BJ (cell line): Measurements from ENCODE around the gene FGGY. TPM values are rescaled to one million over a fixed set of nuclear protein-coding genes. Genes with fewer than 3 reads are reported as not detected.
"Not testable (repeated sequence)": the region's sequence is repeated elsewhere in the genome, so short reads cannot be mapped to it uniquely, and the experiment has no call there.

Source experiments
- CTCF ChIA-PET: fragments of 350-600 bp; formaldehyde crosslinking; extraction: SDS; loops from one replicate; lab custom pipeline; 2021; ENCODE audit warnings: antibody characterized with exemption, inconsistent platforms; lab: Yijun Ruan, JAX
- POLR2A ChIA-PET: fragments of 300-600 bp; sonication (Branson Sonifier 250); formaldehyde crosslinking; extraction: SDS; loops from one replicate; lab custom pipeline; 2021; ENCODE audit warnings: antibody characterized with exemption; lab: Charles Lee
- DNase-seq: peaks from one replicate; pipeline ENCODE4 v3.0.0-alpha.2; 2011; ENCODE audit warnings: low read depth
- H3K27me3 ChIP-seq: 2 replicates; pipeline ENCODE4 v1.6.0; 2011; ENCODE audit warnings: low read length; ENCODE audit not compliant: control insufficient read depth, insufficient read depth
- H3K36me3 ChIP-seq: 2 replicates; pipeline ENCODE4 v1.5.1; 2011; ENCODE audit warnings: low read length; ENCODE audit not compliant: control insufficient read depth, insufficient read depth
- H3K4me3 ChIP-seq: 2 replicates; pipeline ENCODE4 v1.5.1; 2011; ENCODE audit warnings: low read depth, mild to moderate bottlenecking, control low read depth, low read length
- CTCF ChIP-seq: IDR thresholded peaks from 2 replicates; pipeline ENCODE4 v1.5.1; 2011; ENCODE audit warnings: low read depth, mild to moderate bottlenecking, control low read depth, inconsistent platforms, low read length, moderate library complexity; ENCODE audit not compliant: insufficient read depth
- polyA plus RNA-seq: library from polyadenylated mRNA; depleted of rRNA; stranded (reverse); fragments of >200 nt; gene quantifications from 2 replicates; pipeline ENCODE4 v1.2.3, GENCODE V29; 2011

The FGGY gene
- polyA plus RNA-seq, 1 experiment, result 9.9 TPM

- no peak for DNase-seq
- ChIA-PET CTCF (no interaction called here), POLR2A (no interaction called here)
- no peak for TF ChIP-seq CTCF
- no peaks in the 10 kb centered on the region for H3K27me3 ChIP-seq
- H3K4me3 ChIP-seq, result no peak overlapping the region
- H3K36me3 ChIP-seq, result no peaks in the 10 kb centered on the region
These were observed 282.3 kb downstream of the FGGY start for GRCh38 chr1:59579222-59579621.

GRCh38 chr1:59580257-59580656 is 283.4 kb downstream of the FGGY start:
- ChIA-PET CTCF (no interaction called here), POLR2A (no interaction called here)
- no peak for TF ChIP-seq CTCF
- no peak for DNase-seq
- Histone ChIP-seq H3K4me3 (no peak overlapping the region), H3K36me3 (no peaks in the 10 kb centered on the region), H3K27me3 (no peaks in the 10 kb centered on the region)

GRCh38 chr1:59592410-59592809 is 295.5 kb downstream of the FGGY start:
- POLR2A ChIA-PET, H3K36me3 ChIP-seq, DNase-seq, H3K27me3 ChIP-seq, CTCF ChIA-PET, H3K4me3 ChIP-seq: not testable (repeated sequence)

- no peaks in the 10 kb centered on the region for H3K36me3 ChIP-seq
- ChIA-PET POLR2A (no interaction called here), CTCF (interaction anchor here (0.7 kb wide), 1 partner anchor 24 kb away, joined by 3 read pairs; no protein-coding TSS in a partner anchor)
- H3K27me3 ChIP-seq, result no peaks in the 10 kb centered on the region
- TF ChIP-seq CTCF, result no peak
- H3K4me3 ChIP-seq, result no peak overlapping the region
- no peak for DNase-seq
These were observed 296.0 kb downstream of the FGGY start for GRCh38 chr1:59592924-59593323.

GRCh38 chr1:59593798-59594790 is 297.2 kb downstream of the FGGY start:
- Histone ChIP-seq H3K27me3 (no peaks in the 10 kb centered on the region), H3K4me3 (no peak overlapping the region), H3K36me3 (no peaks in the 10 kb centered on the region)
- POLR2A ChIA-PET, result no interaction called here
- CTCF ChIA-PET, result interaction anchor here (1.0 kb wide), 1 partner anchor 16 kb away, joined by 3 read pairs; no protein-coding TSS in a partner anchor
- DNase-seq, result no peak
- TF ChIP-seq CTCF, result no peak
